NCI-H1417 treated with DMSO at 0.1 percent for 48 hours (cell line): Measurements from ENCODE around the gene SGCD.
"Not testable (repeated sequence)": the region's sequence is repeated elsewhere in the genome, so short reads cannot be mapped to it uniquely, and the experiment has no call there.

Experiments used
- DNase-seq: peaks from one replicate; lab custom pipeline; 2025; lab: John Stamatoyannopoulos, UW

Gene SGCD

GRCh38 chr5:156570615-156571014, 243.7 kb downstream of the SGCD start:
- DNase-seq, result no peak

GRCh38 chr5:156581725-156582124, 254.8 kb downstream of the SGCD start:
- DNase-seq, result no peak

GRCh38 chr5:156582193-156582598, 255.2 kb downstream of the SGCD start:
- DNase-seq, result no peak

- DNase-seq, result no peak
These were observed 257.9 kb downstream of the SGCD start for GRCh38 chr5:156584871-156585270.

- DNase-seq, result no peak
These were observed 259.0 kb downstream of the SGCD start for GRCh38 chr5:156585999-156586398.

GRCh38 chr5:156587012-156587411, 260.0 kb downstream of the SGCD start:
- DNase-seq, result no peak

- DNase-seq, result no peak
These were observed 261.3 kb downstream of the SGCD start for GRCh38 chr5:156588306-156588705.

GRCh38 chr5:156589104-156589945, 262.4 kb downstream of the SGCD start:
- no peak for DNase-seq

GRCh38 chr5:156589946-156590216, 262.9 kb downstream of the SGCD start:
- no peak for DNase-seq

- no peak for DNase-seq
These were observed 264.0 kb downstream of the SGCD start for GRCh38 chr5:156590978-156591377.

GRCh38 chr5:156591631-156592030, 264.7 kb downstream of the SGCD start:
- DNase-seq, result no peak

- DNase-seq, result no peak
These were observed 266.6 kb downstream of the SGCD start for GRCh38 chr5:156593546-156593945.

- no peak for DNase-seq
These were observed 267.4 kb downstream of the SGCD start for GRCh38 chr5:156594406-156594805.

- no peak for DNase-seq
These were observed 268.3 kb downstream of the SGCD start for GRCh38 chr5:156595132-156595787.

GRCh38 chr5:156597276-156597675, 270.3 kb downstream of the SGCD start:
- DNase-seq, result no peak

- no peak for DNase-seq
These were observed 272.0 kb downstream of the SGCD start for GRCh38 chr5:156598964-156599363.

- DNase-seq, result not testable (repeated sequence)
These were observed 283.6 kb downstream of the SGCD start for GRCh38 chr5:156610582-156610981.

GRCh38 chr5:156615901-156616300, 288.9 kb downstream of the SGCD start:
- no peak for DNase-seq

- DNase-seq, result no peak
These were observed 290.5 kb downstream of the SGCD start for GRCh38 chr5:156617426-156617825.

GRCh38 chr5:156618601-156619000, 291.6 kb downstream of the SGCD start:
- no peak for DNase-seq

GRCh38 chr5:156621719-156622118, 294.8 kb downstream of the SGCD start:
- no peak for DNase-seq

GRCh38 chr5:156623381-156624040, 296.5 kb downstream of the SGCD start:
- no peak for DNase-seq

GRCh38 chr5:156624686-156625085, 297.7 kb downstream of the SGCD start:
- DNase-seq, result no peak
